Type B pancreatic cell (in vitro differentiated cells): Measurements from ENCODE around the gene RPL3. TPM values are rescaled to one million over a fixed set of nuclear protein-coding genes. Genes with fewer than 3 reads are reported as not detected.

Source experiments
- DNase-seq: peaks from one replicate; pipeline ENCODE4 v3.0.0; 2021; ENCODE audit warnings: mixed read lengths; ENCODE audit not compliant: unreplicated experiment; ENCODE audit errors: extremely low spot score
- H3K27ac Mint-ChIP-seq: 2 replicates; pipeline ENCODE4 v1.8.0; 2021; ENCODE audit warnings: mild to moderate bottlenecking, mixed read lengths
- H3K27me3 Mint-ChIP-seq: 2 replicates; pipeline ENCODE4 v1.8.0; 2021; ENCODE audit warnings: mixed read lengths
- H3K36me3 Mint-ChIP-seq: 2 replicates; pipeline ENCODE4 v1.8.0; 2021; ENCODE audit warnings: mixed read lengths
- H3K4me1 Mint-ChIP-seq: one replicate; pipeline ENCODE4 v1.8.0; 2021; ENCODE audit warnings: mixed read lengths; ENCODE audit not compliant: unreplicated experiment
- H3K4me3 Mint-ChIP-seq: 2 replicates; pipeline ENCODE4 v1.8.0; 2021; ENCODE audit warnings: mild to moderate bottlenecking, mixed read lengths
- H3K9me3 Mint-ChIP-seq: 2 replicates; pipeline ENCODE4 v1.8.0; 2021; ENCODE audit warnings: mixed read lengths
- long read RNA-seq: library from polyadenylated mRNA; unstranded; transcript quantifications from one replicate; pipeline ENCODE4 v2.0.0, GENCODE V29; 2020
- total RNA-seq: library from RNA; stranded (reverse); gene quantifications from 2 replicates; pipeline ENCODE4 v1.2.1, GENCODE V29; 2021; ENCODE audit warnings: low replicate concordance
- TF ChIP-seq, protein P1 (sequence below): fragments of 200-600 bp; sonication (generic); conservative IDR thresholded peaks from 2 replicates; pipeline ENCODE4 v1.5.0; 2021; ENCODE audit warnings: antibody characterized with exemption, mild to moderate bottlenecking

RPL3 gene
- total RNA-seq, result 2,337 and 2,431 TPM in 2 replicates
- long read RNA-seq, transcript RPL3-201 (10 exons, 1,442 nt), result major isoform, 12,959 of 14,035 reads
- long read RNA-seq, transcript RPL3-202 (9 exons, 1,289 nt), result minor isoform, 677 of 14,035 reads
- long read RNA-seq, partial matches to known transcripts, result 171 of 14,035 reads
- long read RNA-seq, other reads (novel, unspliced or antisense), result 222 of 14,035 reads

DNA sequence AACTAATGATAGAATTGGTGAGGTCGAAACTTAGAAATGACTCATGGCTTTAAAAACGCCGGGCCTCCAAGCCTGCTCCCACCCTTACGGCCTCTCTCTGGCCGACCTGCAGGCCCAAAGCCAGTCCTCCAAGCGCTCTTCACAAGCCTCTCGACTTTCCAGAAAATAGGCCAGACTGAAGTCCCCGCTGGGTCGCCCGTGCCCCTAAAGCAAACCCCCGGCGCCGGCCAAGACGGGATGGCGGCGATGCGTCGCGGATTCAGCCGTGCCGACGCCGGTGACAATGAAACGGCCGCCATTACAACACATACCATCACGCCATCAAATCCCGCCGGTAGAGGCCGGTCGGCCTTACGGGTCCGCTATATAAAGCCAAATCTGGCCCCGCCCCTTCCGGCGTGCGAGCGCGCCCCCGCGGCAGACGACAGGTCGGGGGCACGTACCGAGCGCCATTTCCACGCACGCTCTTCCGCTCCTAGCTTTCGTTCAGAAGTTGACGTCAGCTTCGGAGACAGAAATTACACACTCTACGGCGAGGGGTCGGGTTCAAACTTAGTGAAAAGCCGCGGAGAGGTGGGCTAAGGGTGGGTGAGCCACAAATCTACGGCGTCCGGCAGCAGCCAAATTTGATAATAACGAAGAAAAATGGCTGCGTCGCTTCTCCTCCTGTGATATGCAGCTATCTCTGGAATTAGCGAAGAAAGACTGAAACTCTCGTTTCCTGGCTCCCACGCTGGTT lies at the start of gene RPL3:
RPL3 (minus strand) TSS at position 340 of the 739 bp plus-strand sequence; CDS start at position 314, 26 bp downstream.
- Mint-ChIP-seq H3K9me3 (no peaks in the 10 kb centered on the region), H3K36me3 (peaks cover 41% of the 10 kb centered on the region), H3K27ac (peak within 1 kb of the TSS; percentile 100), H3K4me1 (peaks cover 21% of the 10 kb centered on the region), H3K4me3 (peak within 1 kb of the TSS; percentile 100), H3K27me3 (peaks cover 4% of the 10 kb centered on the region)
- TF ChIP-seq, protein P1, sequence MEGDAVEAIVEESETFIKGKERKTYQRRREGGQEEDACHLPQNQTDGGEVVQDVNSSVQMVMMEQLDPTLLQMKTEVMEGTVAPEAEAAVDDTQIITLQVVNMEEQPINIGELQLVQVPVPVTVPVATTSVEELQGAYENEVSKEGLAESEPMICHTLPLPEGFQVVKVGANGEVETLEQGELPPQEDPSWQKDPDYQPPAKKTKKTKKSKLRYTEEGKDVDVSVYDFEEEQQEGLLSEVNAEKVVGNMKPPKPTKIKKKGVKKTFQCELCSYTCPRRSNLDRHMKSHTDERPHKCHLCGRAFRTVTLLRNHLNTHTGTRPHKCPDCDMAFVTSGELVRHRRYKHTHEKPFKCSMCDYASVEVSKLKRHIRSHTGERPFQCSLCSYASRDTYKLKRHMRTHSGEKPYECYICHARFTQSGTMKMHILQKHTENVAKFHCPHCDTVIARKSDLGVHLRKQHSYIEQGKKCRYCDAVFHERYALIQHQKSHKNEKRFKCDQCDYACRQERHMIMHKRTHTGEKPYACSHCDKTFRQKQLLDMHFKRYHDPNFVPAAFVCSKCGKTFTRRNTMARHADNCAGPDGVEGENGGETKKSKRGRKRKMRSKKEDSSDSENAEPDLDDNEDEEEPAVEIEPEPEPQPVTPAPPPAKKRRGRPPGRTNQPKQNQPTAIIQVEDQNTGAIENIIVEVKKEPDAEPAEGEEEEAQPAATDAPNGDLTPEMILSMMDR, result no peak
- DNase-seq, result peak; percentile 98

- Mint-ChIP-seq H3K27ac (no peak overlapping the region), H3K4me3 (no peak overlapping the region), H3K36me3 (no peaks in the 10 kb centered on the region), H3K4me1 (peaks cover 18% of the 10 kb centered on the region), H3K27me3 (no peaks in the 10 kb centered on the region), H3K9me3 (no peaks in the 10 kb centered on the region)
- TF ChIP-seq, protein P1, result no peak
- no peak for DNase-seq
These were observed 49.8 kb upstream of the RPL3 start for GRCh38 chr22:39369186-39369585.

GRCh38 chr22:39368461-39368911 lies 49.1 kb upstream of the RPL3 start:
- Mint-ChIP-seq H3K27ac (no peak overlapping the region), H3K27me3 (no peaks in the 10 kb centered on the region), H3K4me1 (peaks cover 23% of the 10 kb centered on the region), H3K9me3 (no peaks in the 10 kb centered on the region), H3K36me3 (no peaks in the 10 kb centered on the region), H3K4me3 (no peak overlapping the region)
- TF ChIP-seq, protein P1, result no peak
- no peak for DNase-seq

DNA sequence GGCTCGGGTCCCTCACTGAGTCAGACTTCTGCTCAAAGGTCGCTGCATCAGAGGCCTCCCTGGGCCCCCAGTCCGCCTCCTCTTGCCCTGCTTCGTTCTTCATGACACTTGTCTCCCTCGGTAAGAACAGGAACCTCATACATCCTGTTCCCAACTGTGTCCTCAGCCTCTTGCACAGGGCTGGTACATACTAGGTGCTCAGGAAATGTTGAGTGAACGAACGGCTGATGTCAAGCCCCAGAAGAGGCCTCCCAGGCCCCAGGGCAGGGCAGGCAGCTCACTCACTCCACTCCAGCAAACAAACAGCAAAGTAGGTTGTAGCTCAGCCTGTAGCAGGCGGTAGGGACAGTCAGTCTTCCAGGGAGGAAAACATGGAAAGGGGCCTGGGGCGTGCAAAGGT lies 47.6 kb upstream of the RPL3 start:
- Mint-ChIP-seq H3K36me3 (no peaks in the 10 kb centered on the region), H3K9me3 (no peaks in the 10 kb centered on the region), H3K4me3 (no peak overlapping the region), H3K27me3 (no peaks in the 10 kb centered on the region), H3K4me1 (peaks cover 32% of the 10 kb centered on the region), H3K27ac (peak overlapping the region; percentile 25)
- TF ChIP-seq, protein P1, result no peak
- no peak for DNase-seq

DNA sequence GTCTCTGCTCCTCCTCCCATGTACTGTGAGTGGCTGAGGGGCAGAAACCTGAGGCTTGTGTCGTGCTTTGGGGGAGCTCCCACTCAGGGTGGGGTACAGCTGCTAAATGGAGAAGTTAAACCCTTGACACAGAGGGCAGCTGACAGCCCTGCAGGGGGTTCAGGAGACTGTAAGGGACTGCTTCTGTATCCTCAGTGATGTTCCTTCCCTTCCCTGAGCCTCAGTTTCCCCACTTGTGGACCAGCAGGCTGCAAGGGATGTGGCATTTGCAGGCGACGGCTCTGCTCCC lies 46.0 kb upstream of the RPL3 start:
- Mint-ChIP-seq H3K9me3 (no peaks in the 10 kb centered on the region), H3K27ac (peak overlapping the region; percentile 73), H3K36me3 (peaks cover 1% of the 10 kb centered on the region), H3K4me1 (peaks cover 40% of the 10 kb centered on the region), H3K4me3 (no peak overlapping the region), H3K27me3 (no peaks in the 10 kb centered on the region)
- DNase-seq, result no peak
- TF ChIP-seq, protein P1, result no peak
